ENCODE results near the gene C10orf105.

- TF ChIP-seq E2F5 (CRISPR knock-in tag; conservative IDR thresholded peaks at IDR 0.05) (no peak), CTCF (CRISPR knock-in tag; IDR thresholded peaks at IDR 0.05) (no peak), ZNF24 (IDR thresholded peaks at IDR 0.05) (no peak), ATF4 (CRISPR knock-in tag; IDR thresholded peaks at IDR 0.05) (no peak), ZMYM2 (CRISPR knock-in tag; IDR thresholded peaks at IDR 0.05) (no peak), ZNF572 (CRISPR knock-in tag; IDR thresholded peaks at IDR 0.05) (no peak), IRF9 (CRISPR knock-in tag; IDR thresholded peaks at IDR 0.05; ENCODE audit: borderline replicate concordance) (no peak), KAT7 (CRISPR knock-in tag; IDR thresholded peaks at IDR 0.05; ENCODE audit: borderline replicate concordance) (no peak), NCOA5 (CRISPR knock-in tag; IDR thresholded peaks at IDR 0.05) (no peak), KDM5A (IDR thresholded peaks at IDR 0.05; ENCODE audit: borderline replicate concordance, low read length) (no peak), HMGXB4 (CRISPR knock-in tag; IDR thresholded peaks at IDR 0.05; ENCODE audit: borderline replicate concordance in 1 of 2, low read depth in 1 of 2) (no peak), PRDM10 (CRISPR knock-in tag; IDR thresholded peaks at IDR 0.05; ENCODE audit: low read depth) (no peak), ZNF225 (CRISPR knock-in tag; IDR thresholded peaks at IDR 0.05) (no peak)
Observed at GRCh38 chr10:71753091-71753959, 33.7 kb upstream of the C10orf105 start.
